SK-N-MC (cell line): ENCODE measurements around the gene CACNB3.

Source experiments
- EZH2 ChIP-seq: fragments of 200-600 bp; sonication (generic); IDR thresholded peaks from one replicate; pipeline ENCODE4 v1.6.1; 2017; ENCODE audit warnings: antibody characterized with exemption
- FOXP2 ChIP-seq: optimal IDR thresholded peaks from 2 replicates; pipeline ENCODE3; 2011; ENCODE audit warnings: mild to moderate bottlenecking, moderate library complexity; ENCODE audit not compliant: insufficient read depth; ENCODE audit errors: extremely low read length, control extremely low read depth
- POLR2AphosphoS5 ChIP-seq: IDR thresholded peaks from 2 replicates; pipeline ENCODE4 v1.6.1; 2012; ENCODE audit warnings: mild to moderate bottlenecking, low read depth, low read length, borderline replicate concordance

GRCh38 chr12:48768736-48769135 lies 49.6 kb upstream of the CACNB3 start:
- TF ChIP-seq POLR2AphosphoS5 (no peak), EZH2 (no peak), FOXP2 (no peak)
